RWPE1 (cell line): ENCODE measurements around the gene OXSR1.

Source experiments
- CTCF ChIA-PET: fragments of 350-600 bp; sonication (Branson Sonifier 250); formaldehyde crosslinking; extraction: SDS; loops from one replicate; lab custom pipeline; 2021; lab: Yijun Ruan, JAX
- POLR2A ChIA-PET: fragments of 400-600 bp; formaldehyde crosslinking; extraction: SDS; loops from one replicate; lab custom pipeline; 2020; ENCODE audit warnings: antibody characterized with exemption; ENCODE audit not compliant: low non-redundant PET; lab: Yijun Ruan, JAX
- DNase-seq: peaks from one replicate; pipeline ENCODE4 v3.0.0; 2012; ENCODE audit warnings: low spot score
- H3K27ac ChIP-seq: fragments of 450-650 bp; 2 replicates; pipeline ENCODE4 v1.5.1; 2017
- CTCF ChIP-seq: fragments of 450-650 bp; conservative IDR thresholded peaks from 2 replicates; pipeline ENCODE4 v1.5.1; 2017; ENCODE audit warnings: low read depth, mild to moderate bottlenecking

The OXSR1 gene

GRCh38 chr3:38142959-38143358 is 22.4 kb upstream of the OXSR1 start:
- ChIA-PET CTCF (no interaction called here), POLR2A (no interaction called here)
- DNase-seq: no peak
- TF ChIP-seq CTCF: no peak
- no peak overlapping the region for H3K27ac ChIP-seq

- no peak for DNase-seq
- CTCF ChIA-PET: no interaction called here
- no peak overlapping the region for H3K27ac ChIP-seq
- POLR2A ChIA-PET: no interaction called here
- TF ChIP-seq CTCF: no peak
Measured at GRCh38 chr3:38143511-38143910, 21.8 kb upstream of the OXSR1 start.

GRCh38 chr3:38146504-38146903 is 18.8 kb upstream of the OXSR1 start:
- no peak for DNase-seq
- ChIA-PET POLR2A (no interaction called here), CTCF (no interaction called here)
- no peak for TF ChIP-seq CTCF
- no peak overlapping the region for H3K27ac ChIP-seq

- no peak for DNase-seq
- TF ChIP-seq CTCF: no peak
- ChIA-PET POLR2A (no interaction called here), CTCF (interaction anchor here (0.6 kb wide), 1 partner anchor 188 kb away, joined by 3 read pairs; no protein-coding TSS in a partner anchor)
- H3K27ac ChIP-seq: no peak overlapping the region
Measured at GRCh38 chr3:38147421-38147820, 17.9 kb upstream of the OXSR1 start.

- CTCF ChIA-PET: interaction anchor here (0.6 kb wide), 1 partner anchor 134 kb away, joined by 4 read pairs; no protein-coding TSS in a partner anchor
- no peak for TF ChIP-seq CTCF
- POLR2A ChIA-PET: no interaction called here
- DNase-seq: no peak
- no peak overlapping the region for H3K27ac ChIP-seq
Measured at GRCh38 chr3:38148311-38148882, 16.9 kb upstream of the OXSR1 start.

GRCh38 chr3:38149708-38150107 is 15.6 kb upstream of the OXSR1 start:
- POLR2A ChIA-PET: no interaction called here
- no peak for TF ChIP-seq CTCF

More at GRCh38 chr3:38149708-38150107, 15.6 kb upstream of the OXSR1 start:
- H3K27ac ChIP-seq: no peak overlapping the region
- CTCF ChIA-PET: no interaction called here
- DNase-seq: no peak
